ENCODE data around the gene OXER1. TPM values are rescaled to one million over a fixed set of nuclear protein-coding genes. Genes with fewer than 3 reads are reported as not detected.

OXER1 gene
- total RNA-seq, 1 experiment from 2014 or later: not detected

DNA sequence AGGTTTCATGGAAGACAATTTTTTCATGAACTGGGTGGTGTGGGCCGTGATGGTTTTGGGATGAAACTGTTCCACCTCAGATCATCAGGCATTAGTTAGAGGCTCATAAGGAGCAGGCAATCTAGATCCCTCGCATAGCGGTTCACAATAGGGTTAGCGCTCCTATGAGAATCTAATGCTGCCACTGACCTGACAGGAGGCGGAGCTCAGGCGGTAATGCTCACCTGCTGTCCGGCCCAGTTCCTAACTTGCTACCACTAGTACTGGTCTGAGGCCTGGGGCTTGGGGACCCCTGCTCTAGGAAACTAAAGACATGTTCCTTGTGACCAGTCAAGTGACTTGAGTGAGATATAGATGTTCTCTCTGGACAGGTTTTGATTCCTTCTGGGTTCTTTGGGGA lies 49.2 kb downstream of the OXER1 start:
- no peak overlapping the region for H3K27ac ChIP-seq (ENCODE audit: low read length)
- no peaks in the 10 kb centered on the region for H3K9me3 ChIP-seq (ENCODE audit: low read length)
- H3K9ac ChIP-seq (ENCODE audit: low read length): no peak overlapping the region
- no peaks in the 10 kb centered on the region for H3K36me3 ChIP-seq (ENCODE audit: low read depth, low read length)
- ATAC-seq (no peak), DNase-seq (no peak)
- H2AFZ ChIP-seq (ENCODE audit: low read length): no peak overlapping the region
- no peaks in the 10 kb centered on the region for H3K9me2 ChIP-seq (replicated peaks; ENCODE audit: low read length)
- no peaks in the 10 kb centered on the region for H4K20me1 ChIP-seq (ENCODE audit: low read length)
- CTCF ChIA-PET: no interaction called here
- BruUV-seq (replicated peaks): no TSS peak
- no peaks in the 10 kb centered on the region for H3K4me1 ChIP-seq (ENCODE audit: insufficient read depth, low read length)
- H3K4me2 ChIP-seq (ENCODE audit: low read length): no peak overlapping the region
- TF ChIP-seq EZH2phosphoT487 (IDR thresholded peaks at IDR 0.05; ENCODE audit: borderline replicate concordance, low read length): no peak
- no peaks in the 10 kb centered on the region for H3K27me3 ChIP-seq (ENCODE audit: low read length)
- POLR2A ChIA-PET (ENCODE audit: unreplicated experiment): no interaction called here
- no peak overlapping the region for H3K4me3 ChIP-seq (ENCODE audit: low read length)
- no peaks in the 10 kb centered on the region for H3K79me2 ChIP-seq (ENCODE audit: low read length)
- intact Hi-C loops (cut with micrococcal nuclease): no loop called here
- H3F3A ChIP-seq (ENCODE audit: low read length, unreplicated experiment): no peaks in the 10 kb centered on the region

DNA sequence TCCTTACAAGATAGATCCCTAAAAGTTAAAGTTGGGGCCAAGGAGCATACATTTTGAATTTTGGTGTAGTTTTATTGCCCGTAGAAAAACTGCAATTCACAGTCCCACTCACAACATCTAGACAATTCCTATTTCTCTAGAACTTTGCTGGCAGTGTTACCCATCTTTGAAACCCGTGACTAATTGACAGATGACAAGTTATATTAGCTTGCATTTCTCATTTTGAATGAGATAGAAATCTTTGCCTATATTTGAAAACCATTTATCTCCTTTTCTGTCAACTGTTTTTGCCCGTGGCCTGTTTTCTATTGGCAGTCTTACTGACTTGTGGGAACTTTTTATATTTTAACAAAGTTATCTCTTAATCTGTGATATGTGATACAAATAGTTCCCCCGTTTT lies 50.0 kb downstream of the OXER1 start:
- no peaks in the 10 kb centered on the region for H3F3A ChIP-seq (ENCODE audit: low read length, unreplicated experiment)
- no peak overlapping the region for H2AFZ ChIP-seq (ENCODE audit: low read length)
- H3K4me1 ChIP-seq (ENCODE audit: insufficient read depth, low read length): no peaks in the 10 kb centered on the region
- no peaks in the 10 kb centered on the region for H3K36me3 ChIP-seq (ENCODE audit: low read depth, low read length)
- POLR2A ChIA-PET (ENCODE audit: unreplicated experiment): no interaction called here
- TF ChIP-seq, protein P1, sequence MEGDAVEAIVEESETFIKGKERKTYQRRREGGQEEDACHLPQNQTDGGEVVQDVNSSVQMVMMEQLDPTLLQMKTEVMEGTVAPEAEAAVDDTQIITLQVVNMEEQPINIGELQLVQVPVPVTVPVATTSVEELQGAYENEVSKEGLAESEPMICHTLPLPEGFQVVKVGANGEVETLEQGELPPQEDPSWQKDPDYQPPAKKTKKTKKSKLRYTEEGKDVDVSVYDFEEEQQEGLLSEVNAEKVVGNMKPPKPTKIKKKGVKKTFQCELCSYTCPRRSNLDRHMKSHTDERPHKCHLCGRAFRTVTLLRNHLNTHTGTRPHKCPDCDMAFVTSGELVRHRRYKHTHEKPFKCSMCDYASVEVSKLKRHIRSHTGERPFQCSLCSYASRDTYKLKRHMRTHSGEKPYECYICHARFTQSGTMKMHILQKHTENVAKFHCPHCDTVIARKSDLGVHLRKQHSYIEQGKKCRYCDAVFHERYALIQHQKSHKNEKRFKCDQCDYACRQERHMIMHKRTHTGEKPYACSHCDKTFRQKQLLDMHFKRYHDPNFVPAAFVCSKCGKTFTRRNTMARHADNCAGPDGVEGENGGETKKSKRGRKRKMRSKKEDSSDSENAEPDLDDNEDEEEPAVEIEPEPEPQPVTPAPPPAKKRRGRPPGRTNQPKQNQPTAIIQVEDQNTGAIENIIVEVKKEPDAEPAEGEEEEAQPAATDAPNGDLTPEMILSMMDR (conservative IDR thresholded peaks at IDR 0.05; ENCODE audit: low read depth, low read length): no peak
- TF ChIP-seq EZH2 (IDR thresholded peaks at IDR 0.05; ENCODE audit: low read length, unreplicated experiment): no peak
- no peak for TF ChIP-seq EZH2phosphoT487 (IDR thresholded peaks at IDR 0.05; ENCODE audit: borderline replicate concordance, low read length)
- intact Hi-C loops (cut with micrococcal nuclease): no loop called here
- ATAC-seq (no peak), DNase-seq (no peak)
- H3K27me3 ChIP-seq (ENCODE audit: low read length): no peaks in the 10 kb centered on the region
- no peaks in the 10 kb centered on the region for H3K9me2 ChIP-seq (replicated peaks; ENCODE audit: low read length)
- no peak overlapping the region for H3K27ac ChIP-seq (ENCODE audit: low read length)
- no TSS peak for BruUV-seq (replicated peaks)
- CTCF ChIA-PET: no interaction called here
- no peak overlapping the region for H3K4me2 ChIP-seq (ENCODE audit: low read length)
- H4K20me1 ChIP-seq (ENCODE audit: low read length): no peaks in the 10 kb centered on the region
- H3K9ac ChIP-seq (ENCODE audit: low read length): no peak overlapping the region
- no peaks in the 10 kb centered on the region for H3K9me3 ChIP-seq (ENCODE audit: low read length)
- no peak overlapping the region for H3K4me3 ChIP-seq (ENCODE audit: low read length)
- H3K79me2 ChIP-seq (ENCODE audit: low read length): no peaks in the 10 kb centered on the region

DNA sequence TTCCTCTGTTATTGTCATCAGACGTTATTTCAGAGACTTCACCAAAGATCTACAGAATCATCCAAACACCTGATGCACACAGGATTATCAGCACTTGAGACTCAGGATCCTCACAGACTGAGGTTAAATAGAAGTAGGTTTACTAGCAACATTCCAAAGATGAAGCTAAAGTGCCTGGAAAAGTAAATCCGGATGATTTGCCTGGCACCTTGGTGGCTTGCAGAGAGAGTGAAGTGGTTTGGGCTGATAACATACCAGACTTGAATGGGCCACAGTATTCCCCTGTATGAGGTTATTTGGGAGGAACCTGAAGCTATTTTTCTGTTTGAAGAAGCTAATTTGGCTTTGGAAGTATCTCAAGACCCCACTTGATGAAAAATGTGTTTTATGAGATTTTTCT lies 51.0 kb downstream of the OXER1 start:
- H3K27me3 ChIP-seq (ENCODE audit: low read length): no peaks in the 10 kb centered on the region
- H3K27ac ChIP-seq (ENCODE audit: low read length): no peak overlapping the region
- no peaks in the 10 kb centered on the region for H3K4me1 ChIP-seq (ENCODE audit: insufficient read depth, low read length)
- H3K9me2 ChIP-seq (replicated peaks; ENCODE audit: low read length): no peaks in the 10 kb centered on the region
- ATAC-seq: no peak
- no peaks in the 10 kb centered on the region for H3K36me3 ChIP-seq (ENCODE audit: low read depth, low read length)
- H3K79me2 ChIP-seq (ENCODE audit: low read length): no peaks in the 10 kb centered on the region
- no peak overlapping the region for H2AFZ ChIP-seq (ENCODE audit: low read length)
- ChIA-PET CTCF (no interaction called here), POLR2A (ENCODE audit: unreplicated experiment) (interaction anchor here (0.6 kb wide), 1 partner anchor 292 kb away, joined by 3 read pairs; no protein-coding TSS in a partner anchor)
- TF ChIP-seq EZH2 (IDR thresholded peaks at IDR 0.05; ENCODE audit: low read length, unreplicated experiment) (no peak), EZH2phosphoT487 (IDR thresholded peaks at IDR 0.05; ENCODE audit: borderline replicate concordance, low read length) (no peak)
- TF ChIP-seq, protein P1 (conservative IDR thresholded peaks at IDR 0.05; ENCODE audit: low read depth, low read length): no peak
- no peak overlapping the region for H3K4me3 ChIP-seq (ENCODE audit: low read length)
- H3K9me3 ChIP-seq (ENCODE audit: low read length): no peaks in the 10 kb centered on the region
- BruUV-seq (replicated peaks): no TSS peak
- no peak overlapping the region for H3K9ac ChIP-seq (ENCODE audit: low read length)
- H3F3A ChIP-seq (ENCODE audit: low read length, unreplicated experiment): no peaks in the 10 kb centered on the region
- intact Hi-C loops (cut with micrococcal nuclease): no loop called here
- no peak overlapping the region for H3K4me2 ChIP-seq (ENCODE audit: low read length)
- H4K20me1 ChIP-seq (ENCODE audit: low read length): no peaks in the 10 kb centered on the region
- no peak for DNase-seq

Other genes with a start within 250 kb of the OXER1 start
- 27.3 and 27.6 TPM in 2 replicates for gene MTA3, start 195.5 kb downstream of the OXER1 start, total RNA-seq (2014; rRNA removed)
- not detected in 2 replicates for gene HAAO, start 28.4 kb upstream of the OXER1 start, total RNA-seq (2014; rRNA removed)